ENCODE results near the gene SHISA9.

Gene SHISA9

GRCh38 chr16:13181432-13181831, 280.0 kb downstream of the SHISA9 start:
- DNase-seq (ENCODE audit: low read depth), result no peak

DNA sequence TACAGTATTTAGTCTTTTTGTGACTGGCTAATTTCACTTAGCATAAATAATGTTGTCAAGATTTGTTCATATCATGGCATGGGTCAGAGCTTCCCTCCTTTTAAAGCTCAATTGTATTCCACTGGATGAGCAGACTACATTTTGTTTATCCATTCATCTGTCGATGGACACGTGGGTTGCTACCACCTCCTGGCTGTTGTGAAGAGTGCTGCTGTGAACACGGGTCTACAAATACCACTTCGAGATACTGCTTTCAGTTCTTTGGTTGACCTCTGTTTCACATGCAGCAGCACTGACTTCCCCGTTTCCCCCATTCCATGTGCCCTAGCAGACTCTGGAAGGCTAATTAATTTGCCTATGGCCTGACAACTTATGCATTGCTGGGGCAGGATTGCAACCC, 285.4 kb downstream of the SHISA9 start:
- DNase-seq (ENCODE audit: low read depth), result no peak

GRCh38 chr16:13189250-13189649, 287.9 kb downstream of the SHISA9 start:
- no peak for DNase-seq (ENCODE audit: low read depth)

DNA sequence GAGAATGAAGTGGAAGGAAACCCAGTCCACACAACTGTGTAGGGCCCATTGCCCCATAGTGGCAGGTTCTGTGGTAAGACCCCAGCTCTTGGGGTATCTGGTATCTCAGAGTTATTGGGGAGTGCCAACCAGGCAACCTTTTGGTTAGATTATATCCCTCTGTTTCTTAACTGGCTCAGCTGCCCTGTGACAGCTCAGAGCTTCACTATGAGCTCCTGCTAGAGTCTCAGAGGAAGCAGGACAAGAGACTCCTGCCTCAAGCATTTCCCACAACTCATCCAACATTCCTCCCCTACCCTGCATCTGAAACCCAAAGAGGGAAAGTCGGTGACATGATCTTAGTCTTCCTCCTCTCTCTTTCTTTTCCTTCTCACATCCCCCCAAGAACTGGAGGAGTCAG, 292.3 kb downstream of the SHISA9 start:
- DNase-seq (ENCODE audit: low read depth), result no peak

- DNase-seq (ENCODE audit: low read depth), result no peak
Measured at GRCh38 chr16:13194766-13195165, 293.4 kb downstream of the SHISA9 start.

GRCh38 chr16:13203725-13204124, 302.3 kb downstream of the SHISA9 start:
- no peak for DNase-seq (ENCODE audit: low read depth)

DNA sequence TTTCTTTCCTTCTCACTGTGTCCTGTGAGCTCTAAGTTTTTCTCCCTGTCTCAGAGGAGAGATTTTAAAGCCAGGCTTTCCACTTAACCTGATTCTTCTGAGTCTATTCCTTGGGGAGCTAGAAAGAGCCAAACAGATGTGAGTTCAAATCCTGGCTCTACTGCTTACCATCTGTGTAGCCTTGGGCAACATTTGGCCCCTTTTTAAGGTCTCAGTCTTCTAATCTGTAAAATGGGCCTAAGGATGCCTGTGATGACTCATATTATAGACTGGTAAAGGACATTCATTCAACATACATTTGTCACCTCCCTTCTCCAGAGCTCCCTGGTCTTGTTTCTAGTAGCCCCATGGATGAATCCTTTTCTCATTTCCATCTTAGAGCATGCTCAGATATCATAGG, 304.0 kb downstream of the SHISA9 start:
- DNase-seq (ENCODE audit: low read depth), result no peak

GRCh38 chr16:13206606-13207005, 305.2 kb downstream of the SHISA9 start:
- DNase-seq (ENCODE audit: low read depth), result no peak

GRCh38 chr16:13207151-13207550, 305.8 kb downstream of the SHISA9 start:
- no peak for DNase-seq (ENCODE audit: low read depth)

DNA sequence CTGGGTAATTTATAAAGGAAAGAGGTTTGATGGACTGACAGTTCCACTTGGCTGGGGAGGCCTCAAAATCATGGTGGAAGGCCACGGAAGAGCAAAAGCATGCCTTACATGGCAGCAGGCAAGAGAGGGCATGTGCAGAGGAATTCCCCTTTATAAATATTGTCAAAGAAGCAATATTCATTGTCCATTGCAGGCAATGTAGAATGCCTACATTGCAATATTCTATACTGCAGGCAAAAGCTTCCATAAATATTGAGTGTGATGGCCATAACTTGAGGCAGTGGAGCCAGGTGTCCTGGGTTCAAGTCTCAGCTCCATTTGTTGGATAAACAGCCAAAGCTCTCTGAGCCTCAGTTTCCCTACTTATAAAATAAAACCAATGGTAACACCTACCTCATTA, 322.3 kb downstream of the SHISA9 start:
- DNase-seq (ENCODE audit: low read depth), result no peak

- no peak for DNase-seq (ENCODE audit: low read depth)
Measured at GRCh38 chr16:13229039-13229438, 327.6 kb downstream of the SHISA9 start.

DNA sequence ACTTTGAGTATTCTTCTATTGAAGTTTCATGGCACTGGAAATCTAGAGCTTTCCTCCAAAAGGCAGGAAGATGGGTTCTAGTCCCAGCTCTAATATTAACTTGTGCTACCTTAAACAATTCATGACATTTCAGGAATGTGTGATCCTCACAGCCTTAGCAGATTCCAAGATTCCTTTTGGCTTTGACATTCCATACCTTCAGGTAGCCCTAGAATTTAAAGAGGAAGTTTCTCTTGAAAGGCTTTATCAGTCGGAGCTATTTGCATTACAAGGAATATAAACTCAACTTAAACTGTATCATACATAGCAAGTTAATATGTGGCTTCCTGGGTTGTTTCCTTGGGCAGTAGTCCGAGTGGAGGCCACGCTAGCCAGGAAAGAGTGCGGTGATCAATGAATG, 330.0 kb downstream of the SHISA9 start:
- no peak for DNase-seq (ENCODE audit: low read depth)

DNA sequence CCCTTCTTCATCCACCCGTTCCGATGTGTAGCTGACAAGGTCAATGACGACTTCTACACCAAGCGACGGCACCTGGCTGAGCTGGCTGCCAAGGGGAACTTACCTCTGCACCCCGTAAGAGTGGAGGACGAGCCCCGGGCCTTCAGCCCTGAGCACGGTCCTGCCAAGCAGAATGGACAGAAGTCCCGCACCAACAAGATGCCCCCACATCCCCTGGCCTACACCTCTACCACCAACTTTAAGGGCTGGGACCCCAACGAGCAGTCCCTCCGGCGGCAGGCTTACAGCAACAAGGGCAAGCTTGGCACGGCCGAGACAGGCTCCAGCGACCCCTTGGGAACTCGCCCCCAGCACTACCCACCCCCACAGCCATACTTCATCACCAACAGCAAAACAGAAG, 333.6 kb downstream of the SHISA9 start:
- no peak for DNase-seq (ENCODE audit: low read depth)

GRCh38 chr16:13236308-13236707, 334.9 kb downstream of the SHISA9 start:
- DNase-seq (ENCODE audit: low read depth), result no peak

DNA sequence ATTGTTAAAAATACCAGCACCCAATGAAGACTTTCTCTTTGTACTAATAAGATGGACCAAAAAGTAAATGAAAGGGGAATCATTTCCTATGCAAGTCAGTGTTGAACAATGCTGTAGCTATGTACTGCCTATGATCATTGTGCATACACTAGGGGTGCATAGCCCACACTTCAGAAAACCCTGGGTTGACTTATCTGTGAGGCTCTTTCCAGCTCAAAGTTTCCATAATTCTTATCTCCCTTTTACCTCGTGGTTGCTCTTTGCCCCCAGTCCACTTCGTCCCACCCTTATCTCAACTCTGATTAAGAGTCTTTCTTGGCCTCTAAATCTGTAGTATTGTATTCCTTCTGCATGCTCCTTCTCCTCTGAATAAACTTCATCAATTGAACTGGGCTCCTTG, 336.8 kb downstream of the SHISA9 start:
- no peak for DNase-seq (ENCODE audit: low read depth)

- DNase-seq (ENCODE audit: low read depth), result no peak
Measured at GRCh38 chr16:13242201-13242600, 340.8 kb downstream of the SHISA9 start.

DNA sequence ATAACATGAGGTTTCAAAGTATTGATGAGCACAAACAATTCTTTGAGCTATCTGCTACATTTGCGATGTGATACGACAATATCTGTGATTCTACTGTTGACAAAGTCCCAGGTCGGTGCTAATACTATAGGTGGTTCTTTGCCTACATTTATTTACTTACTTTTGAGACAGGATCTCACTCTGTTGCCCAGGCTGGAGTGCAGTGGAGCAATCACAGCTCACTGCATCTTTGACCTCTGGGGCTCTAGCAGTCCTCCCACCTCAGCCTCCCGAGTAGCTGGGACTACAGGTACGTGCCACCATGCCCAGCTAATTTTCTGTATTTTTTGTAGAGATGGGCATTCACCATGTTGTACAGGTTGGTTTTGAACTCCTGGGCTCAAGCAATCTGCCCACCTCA, 343.4 kb downstream of the SHISA9 start:
- no peak for DNase-seq (ENCODE audit: low read depth)

DNA sequence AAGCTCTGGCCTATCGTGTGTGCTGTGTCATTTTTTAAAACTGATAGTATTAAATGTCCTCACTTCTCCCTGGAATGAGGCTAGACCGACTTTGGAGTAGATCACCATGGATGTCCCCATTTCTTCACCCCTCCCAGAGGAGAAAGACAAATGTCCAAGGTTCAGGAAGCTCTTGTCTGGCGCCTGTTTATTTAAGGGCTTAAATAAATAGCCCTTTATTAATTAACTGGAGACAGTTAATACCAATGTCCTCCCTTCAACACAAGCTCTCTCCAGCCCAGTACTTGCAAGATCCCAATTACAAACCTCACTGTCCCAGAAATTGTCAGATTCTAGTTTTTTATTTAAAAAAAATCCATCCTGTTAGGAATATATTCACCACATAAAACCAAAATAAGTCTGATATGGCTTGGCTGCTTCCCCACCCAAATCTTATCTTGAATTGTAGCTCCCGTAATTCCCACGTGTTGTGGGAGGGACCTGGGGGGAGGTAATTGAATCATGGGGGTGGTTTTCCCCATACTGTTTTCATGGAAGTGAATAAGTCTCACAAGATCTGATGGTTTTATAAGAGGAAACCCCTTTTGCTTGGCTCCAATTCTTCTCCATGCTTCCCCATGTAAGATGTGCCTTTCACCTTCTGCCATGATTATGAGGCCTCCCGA, 344.4 kb downstream of the SHISA9 start:
- DNase-seq (ENCODE audit: low read depth), result no peak

GRCh38 chr16:13254998-13255614, 353.7 kb downstream of the SHISA9 start:
- DNase-seq (ENCODE audit: low read depth), result no peak

DNA sequence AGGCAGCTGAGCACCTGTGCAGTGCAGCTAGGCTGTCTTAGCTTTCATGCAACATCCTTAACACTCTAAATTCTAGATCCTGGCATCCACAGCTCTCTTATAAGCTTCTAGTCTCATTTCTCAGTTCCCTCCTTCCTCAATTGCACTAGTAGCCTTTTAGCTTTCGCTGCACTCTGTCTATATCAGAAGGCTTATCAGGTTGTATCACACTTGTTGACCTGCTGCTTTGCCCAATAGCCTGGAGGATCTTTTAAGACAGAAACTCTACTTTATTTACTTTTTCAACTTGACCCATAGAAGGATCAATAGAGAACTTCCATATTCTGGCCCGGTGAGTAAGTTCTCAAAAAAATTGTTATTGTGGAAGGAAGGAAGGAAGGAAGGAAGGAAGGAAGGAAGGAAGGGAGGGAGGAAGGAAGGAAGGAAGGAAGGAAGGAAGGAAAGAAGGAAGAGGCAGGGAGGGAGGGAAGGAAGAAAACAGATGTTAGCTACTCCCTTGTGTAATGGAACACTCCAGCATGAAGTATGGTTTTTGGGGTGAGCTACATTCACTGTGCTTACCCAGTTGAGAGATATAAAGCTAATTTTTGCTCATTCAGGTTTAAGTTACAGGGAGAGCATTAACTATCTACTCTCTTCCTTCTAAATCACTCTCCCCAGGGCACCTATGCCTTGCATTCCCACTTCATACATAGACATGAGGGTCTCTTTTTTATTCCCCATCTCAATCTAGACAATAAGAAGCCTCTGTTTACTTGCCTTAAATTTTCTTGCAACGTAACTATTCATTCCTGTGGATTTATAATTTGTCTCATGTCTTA, 361.1 kb downstream of the SHISA9 start:
- DNase-seq (ENCODE audit: low read depth), result no peak

GRCh38 chr16:13264749-13265552, 363.6 kb downstream of the SHISA9 start:
- no peak for DNase-seq (ENCODE audit: low read depth)

GRCh38 chr16:13269359-13269758, 368.0 kb downstream of the SHISA9 start:
- no peak for DNase-seq (ENCODE audit: low read depth)
